NCI-H2081 treated with DMSO at 0.1 percent for 48 hours (cell line): ENCODE data around the gene HHIPL1.
"Not testable (repeated sequence)": the region's sequence is repeated elsewhere in the genome, so short reads cannot be mapped to it uniquely, and the experiment has no call there.

ENCODE experiments used
- DNase-seq: peaks from one replicate; lab custom pipeline; 2025; lab: John Stamatoyannopoulos, UW

The HHIPL1 gene

GRCh38 chr14:99660794-99661193 lies 15.9 kb downstream of the HHIPL1 start:
- no peak for DNase-seq

DNA sequence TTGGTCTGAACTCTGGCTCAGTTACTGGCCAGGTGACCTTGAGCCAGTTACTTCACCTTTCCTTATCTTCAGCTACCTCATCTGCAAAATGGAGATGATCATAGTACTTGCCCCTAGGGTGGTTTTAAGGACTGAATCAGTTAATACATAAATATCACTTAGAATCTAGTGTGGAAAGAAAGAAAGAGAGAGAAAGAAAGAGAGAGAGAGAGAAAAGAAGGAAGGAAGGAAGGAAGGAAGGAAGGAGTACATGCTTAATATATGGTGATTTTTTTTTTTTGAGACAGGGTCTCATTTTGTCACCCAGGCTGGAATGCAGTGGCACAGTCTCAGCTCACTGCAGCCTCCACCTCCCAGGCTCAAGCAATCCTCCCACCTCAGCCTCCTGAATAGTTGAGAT lies 16.3 kb downstream of the HHIPL1 start:
- DNase-seq = not testable (repeated sequence)

GRCh38 chr14:99662846-99663245 lies 17.9 kb downstream of the HHIPL1 start:
- no peak for DNase-seq

- no peak for DNase-seq
Measured at GRCh38 chr14:99663386-99664057, 18.6 kb downstream of the HHIPL1 start.

GRCh38 chr14:99664058-99664936 lies 19.4 kb downstream of the HHIPL1 start:
- DNase-seq = no peak

DNA sequence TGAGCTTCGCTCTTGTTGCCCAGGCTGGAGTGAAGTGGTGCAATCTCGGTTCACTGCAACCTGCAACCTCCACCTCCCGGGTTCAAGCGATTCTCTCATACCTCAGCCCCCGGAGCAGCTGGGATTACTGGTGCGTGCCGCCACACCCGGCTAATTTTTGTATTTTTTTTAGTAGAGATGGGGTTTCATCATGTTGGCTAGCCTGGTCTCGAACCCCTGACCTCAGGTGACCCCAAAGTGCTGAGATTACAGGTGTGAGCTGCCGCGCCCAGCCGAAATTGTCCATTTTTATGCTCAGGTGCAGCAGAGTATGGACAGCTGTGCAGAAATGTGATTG lies 20.0 kb downstream of the HHIPL1 start:
- DNase-seq = no peak

GRCh38 chr14:99666533-99666932 lies 21.6 kb downstream of the HHIPL1 start:
- no peak for DNase-seq

DNA sequence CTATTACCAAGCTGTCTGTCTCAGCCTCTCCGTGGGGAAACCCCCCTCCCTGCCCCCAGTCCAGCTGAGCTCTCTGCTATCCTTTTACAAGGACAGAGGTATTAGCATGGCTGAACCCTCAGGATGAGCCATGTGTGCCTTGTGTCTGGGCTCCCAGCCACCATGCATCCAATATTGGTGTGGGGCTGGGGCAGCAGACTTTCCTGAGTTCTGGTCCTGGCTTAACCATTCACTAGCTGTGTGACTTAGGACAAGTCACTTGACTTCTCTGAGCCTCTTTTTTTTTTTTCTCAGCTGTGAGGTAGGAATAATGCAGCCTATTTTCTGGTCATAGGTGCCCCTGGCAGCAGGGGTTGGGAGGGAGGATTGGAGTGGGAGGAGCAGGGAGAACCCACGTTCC lies 22.1 kb downstream of the HHIPL1 start:
- no peak for DNase-seq

DNA sequence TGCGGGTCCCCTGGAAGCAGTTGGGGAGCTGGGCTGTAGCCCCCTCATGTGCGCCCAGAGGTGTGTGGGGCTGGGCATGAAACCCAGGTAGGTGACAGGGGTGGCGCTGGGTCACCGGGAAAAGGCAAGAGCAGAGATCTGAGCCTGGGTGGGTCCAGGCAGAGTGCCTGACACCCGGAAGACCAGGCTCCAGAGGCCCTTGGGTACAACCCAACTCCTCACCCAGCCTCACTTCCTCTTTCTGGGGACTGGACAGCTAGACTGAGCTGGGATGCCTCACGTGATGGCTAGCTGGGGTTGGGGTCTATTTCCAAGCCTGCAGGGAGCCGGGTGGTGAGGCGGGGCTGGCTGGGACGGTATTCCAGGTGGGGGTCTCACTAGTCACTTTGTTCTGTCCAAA lies 22.9 kb downstream of the HHIPL1 start:
- DNase-seq = no peak

DNA sequence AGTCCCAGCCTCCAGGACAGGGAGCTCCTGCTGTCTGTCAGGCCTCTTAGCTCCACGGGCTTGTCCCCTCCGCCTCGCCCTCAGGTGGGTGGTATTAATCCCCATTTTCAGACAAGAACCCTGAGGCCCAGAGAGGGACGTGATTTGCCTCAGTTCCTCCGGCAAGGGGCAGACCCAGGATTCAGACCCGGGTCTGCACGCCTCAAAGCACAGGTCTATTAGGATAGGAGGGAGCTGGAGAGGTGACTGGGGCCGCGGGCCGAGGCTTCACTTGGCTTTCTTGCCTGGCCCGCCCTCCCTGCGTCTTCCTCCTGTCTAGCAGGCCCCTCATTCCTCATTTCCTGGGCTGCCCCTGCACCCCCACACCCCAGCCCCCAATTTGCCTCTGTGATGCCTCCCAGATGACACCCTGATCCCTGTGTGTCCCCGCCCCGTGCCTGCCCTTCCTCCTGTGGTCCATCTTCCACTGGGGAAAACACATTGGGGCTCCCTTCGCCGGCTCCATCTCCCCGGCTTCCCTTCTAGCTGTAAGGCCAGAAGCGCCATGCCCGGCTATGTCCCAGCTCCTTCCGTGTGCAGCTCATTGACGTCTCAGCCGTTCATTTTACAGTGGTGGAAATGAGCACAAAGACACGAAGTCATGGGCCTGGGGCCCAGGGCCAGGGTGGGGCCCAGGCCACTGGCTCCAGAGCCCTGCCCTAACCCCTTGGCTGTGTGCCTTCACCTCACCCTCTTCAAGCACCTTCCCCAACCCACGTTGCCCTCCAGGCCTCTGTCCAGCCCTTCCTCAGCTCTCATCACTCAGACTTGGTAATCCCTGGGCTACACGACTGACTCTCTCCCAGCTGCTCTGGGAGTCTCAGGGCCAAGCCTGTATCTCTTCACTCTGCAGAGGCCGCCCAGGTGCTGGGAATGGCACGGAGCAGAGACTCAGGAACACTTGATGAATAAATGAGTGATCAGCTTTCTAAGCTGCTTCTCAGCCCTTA lies 23.7 kb downstream of the HHIPL1 start:
- DNase-seq = no peak

DNA sequence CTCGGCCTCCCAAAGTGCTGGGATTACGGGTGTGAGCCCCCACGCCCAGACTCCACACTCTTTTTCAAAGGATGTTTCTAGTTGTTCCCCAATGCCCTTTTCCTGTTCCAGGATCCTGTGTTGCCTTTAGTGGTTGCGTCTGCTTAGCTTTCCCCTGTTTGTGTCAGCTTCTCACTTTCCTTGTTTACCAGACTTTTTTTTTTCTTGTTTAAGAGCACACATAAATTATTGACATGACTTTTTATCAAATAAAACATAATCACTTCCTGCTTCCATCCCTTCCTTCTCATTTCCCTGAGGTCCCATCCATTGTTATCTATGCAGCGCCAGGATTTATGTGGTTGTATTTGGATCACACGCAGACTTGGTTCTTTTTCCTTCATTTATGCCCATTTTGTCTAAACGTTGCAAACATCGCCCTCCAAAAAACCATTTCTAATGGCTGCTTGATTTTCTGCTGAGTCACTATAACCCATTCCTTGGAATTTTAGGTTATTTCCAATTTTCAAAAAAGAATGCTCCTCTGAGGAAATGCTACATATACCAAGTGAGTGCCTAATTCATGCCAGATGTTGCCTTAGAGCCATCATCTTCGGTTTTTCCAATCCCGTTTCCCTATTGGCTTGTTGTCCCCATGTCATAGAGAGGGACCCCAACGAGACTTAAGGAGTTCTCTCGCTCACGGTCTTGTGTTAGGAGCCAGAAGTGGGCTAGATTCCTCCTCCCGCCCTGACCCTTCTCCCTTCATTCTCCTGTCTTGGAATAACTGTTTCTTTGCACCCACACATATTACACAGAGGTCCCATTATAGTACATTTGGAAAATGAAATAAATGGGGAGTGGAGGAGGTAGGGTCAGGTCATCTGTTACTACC lies 25.7 kb downstream of the HHIPL1 start:
- DNase-seq = no peak

DNA sequence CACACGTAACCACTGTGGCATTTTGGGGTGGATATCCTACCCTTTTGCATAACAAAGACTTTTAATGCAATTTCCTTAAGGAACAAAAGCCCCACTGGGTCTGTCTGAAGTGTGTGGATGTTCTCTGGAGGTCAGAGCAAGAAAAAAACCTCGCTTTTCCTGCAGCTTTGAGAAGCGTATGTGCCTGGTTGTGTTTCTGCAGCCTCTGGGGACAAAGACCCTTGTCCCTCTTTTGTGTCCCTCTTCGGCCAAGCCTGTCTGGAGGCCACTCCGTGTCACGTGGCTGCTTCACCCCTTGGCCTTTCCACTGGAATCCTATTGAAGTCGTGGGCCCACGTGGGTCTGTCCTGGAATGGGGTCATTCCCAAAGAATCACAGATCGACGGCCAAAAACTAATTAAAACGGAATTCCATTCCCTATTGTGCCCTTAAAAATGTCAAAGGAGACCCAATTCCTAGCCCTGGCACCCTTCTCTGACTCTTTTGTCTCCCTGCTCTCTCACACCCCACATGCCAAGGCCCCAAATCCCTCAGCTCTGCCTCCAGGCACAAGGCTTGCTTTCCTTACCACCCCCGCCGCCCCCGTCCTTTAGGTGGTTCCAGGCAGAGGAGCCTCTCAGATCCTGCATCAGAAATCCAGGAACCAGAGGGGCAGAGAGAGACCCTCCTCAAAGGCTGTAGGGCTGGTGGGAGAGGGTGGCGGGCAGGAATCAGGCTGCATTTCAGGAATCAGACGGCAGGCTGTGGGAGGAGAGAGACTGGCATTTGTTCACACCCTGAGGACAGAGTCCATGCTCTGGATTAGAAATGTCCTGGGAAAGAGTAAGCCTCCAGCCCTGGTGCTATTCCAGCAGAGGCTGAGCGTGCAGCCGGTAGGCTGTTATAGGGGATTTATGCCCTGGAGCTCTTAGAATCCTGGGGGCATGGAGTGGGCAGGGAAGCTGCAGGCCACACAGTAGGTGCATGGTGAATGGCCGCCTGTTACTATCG lies 26.6 kb downstream of the HHIPL1 start:
- DNase-seq = no peak

GRCh38 chr14:99672506-99673304 lies 27.8 kb downstream of the HHIPL1 start:
- DNase-seq = no peak

DNA sequence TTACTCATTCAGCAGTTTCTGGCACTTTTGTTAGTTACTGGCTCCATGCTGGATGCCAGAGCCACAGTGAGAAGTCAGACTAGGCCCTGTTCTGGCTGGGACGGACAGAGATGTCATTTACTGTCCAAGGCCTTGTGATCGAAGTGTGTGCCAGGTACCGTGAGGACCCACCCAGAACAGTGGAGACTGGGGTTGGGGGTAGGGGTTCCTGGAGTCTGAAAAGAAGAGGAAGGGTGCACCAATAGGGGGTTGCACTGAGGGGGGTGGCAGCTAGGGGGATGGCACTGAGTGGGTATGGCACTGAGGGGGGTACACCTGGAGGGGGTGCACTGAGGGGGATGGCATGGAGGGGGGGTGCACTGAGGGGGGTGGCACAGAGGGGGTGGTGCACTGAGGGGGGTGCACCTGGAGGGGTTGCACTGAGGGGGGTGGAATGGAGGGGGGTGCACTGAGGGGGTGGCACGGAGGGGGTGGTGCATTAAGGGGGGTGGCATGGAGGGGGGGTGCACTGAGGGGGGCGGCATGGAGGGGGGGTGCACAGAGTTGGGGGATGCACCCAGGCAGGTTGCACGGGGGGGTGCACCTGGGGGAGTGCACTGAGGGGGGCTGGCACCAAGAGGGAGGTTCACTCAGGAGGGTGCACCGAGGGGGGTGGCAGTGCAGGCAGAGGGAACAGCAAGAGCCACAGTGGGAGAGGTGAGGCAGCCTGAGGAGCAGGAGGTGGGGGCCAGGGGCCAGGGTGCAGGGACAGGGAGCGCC lies 28.6 kb downstream of the HHIPL1 start:
- no peak for DNase-seq

DNA sequence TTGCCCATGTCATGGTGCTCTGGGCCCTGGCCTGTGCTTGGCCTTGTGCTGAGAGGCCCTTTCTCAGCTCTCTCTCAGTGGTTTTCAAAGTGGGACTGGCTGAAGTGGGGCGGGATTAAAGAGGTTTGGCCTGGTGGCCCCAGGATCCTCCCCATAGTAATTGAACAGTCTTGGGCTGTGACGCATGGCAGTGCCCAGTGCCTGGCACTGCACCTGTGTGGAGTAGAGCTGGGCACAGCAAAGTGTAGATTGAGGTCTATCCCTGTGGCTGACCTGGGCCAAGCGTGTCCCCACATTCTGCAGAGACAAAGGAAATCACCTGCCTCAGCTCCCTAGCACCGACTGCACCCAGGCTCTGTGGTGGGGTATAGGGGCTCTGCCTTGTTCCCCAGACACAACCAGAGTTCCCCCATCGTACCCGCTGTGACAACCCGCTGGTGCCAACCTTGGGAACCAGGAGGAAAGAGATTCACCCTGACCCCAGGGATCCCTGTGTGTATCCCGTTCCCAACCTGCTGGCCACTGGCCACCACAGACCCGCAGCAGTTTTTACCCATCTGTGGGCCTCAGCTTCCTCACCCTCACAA lies 29.2 kb downstream of the HHIPL1 start:
- no peak for DNase-seq

GRCh38 chr14:99674776-99675381 lies 29.9 kb downstream of the HHIPL1 start:
- DNase-seq = no peak

DNA sequence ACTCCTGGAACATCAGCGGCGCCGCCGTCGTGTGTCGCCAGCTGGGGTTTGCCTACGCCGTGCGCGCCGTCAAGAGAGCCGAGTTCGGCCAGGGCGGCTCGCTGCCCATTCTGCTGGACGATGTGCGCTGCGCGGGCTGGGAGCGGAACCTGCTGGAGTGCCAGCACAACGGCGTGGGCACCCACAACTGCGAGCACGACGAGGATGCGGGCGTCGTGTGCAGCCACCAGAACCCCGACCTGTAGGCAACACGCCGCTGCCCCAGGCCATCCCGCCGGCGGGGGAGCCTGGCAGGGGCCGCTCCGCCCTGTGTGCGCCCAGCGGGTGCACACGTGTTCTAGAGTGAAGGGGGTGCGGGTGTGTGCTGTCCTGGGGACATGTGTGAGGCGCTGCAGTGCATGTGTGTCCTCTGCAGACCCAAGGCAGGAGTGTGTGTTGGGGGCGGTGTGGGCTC lies 30.5 kb downstream of the HHIPL1 start:
- no peak for DNase-seq

GRCh38 chr14:99675951-99676350 lies 31.0 kb downstream of the HHIPL1 start:
- DNase-seq = no peak
